IPS-15b (cell line): Measurements from ENCODE around the gene FXYD7.
"Not testable (repeated sequence)": the region's sequence is repeated elsewhere in the genome, so short reads cannot be mapped to it uniquely, and the experiment has no call there.

Experiments used
- H3K27me3 ChIP-seq: one replicate; pipeline ENCODE4 v1.6.1; 2013; ENCODE audit warnings: low read length; ENCODE audit not compliant: control insufficient read depth, insufficient read depth
- H3K36me3 ChIP-seq: one replicate; pipeline ENCODE4 v1.6.1; 2013; ENCODE audit warnings: low read length; ENCODE audit not compliant: control insufficient read depth, insufficient read depth
- H3K4me1 ChIP-seq: one replicate; pipeline ENCODE4 v1.6.1; 2013; ENCODE audit warnings: mild to moderate bottlenecking, low read length; ENCODE audit not compliant: control insufficient read depth, insufficient read depth
- H3K4me3 ChIP-seq: one replicate; pipeline ENCODE4 v1.5.1; 2013; ENCODE audit warnings: low read depth, low read length
- H3K9ac ChIP-seq: one replicate; pipeline ENCODE4 v1.6.1; 2013; ENCODE audit warnings: low read depth, mild to moderate bottlenecking, low read length
- H3K9me3 ChIP-seq: one replicate; pipeline ENCODE4 v1.6.1; 2013; ENCODE audit warnings: mild to moderate bottlenecking, low read length; ENCODE audit not compliant: control insufficient read depth, insufficient read depth

The FXYD7 gene

GRCh38 chr19:35124098-35125060 lies 18.7 kb upstream of the FXYD7 start:
- Histone ChIP-seq H3K4me1 (peaks cover 8% of the 10 kb centered on the region), H3K9ac (no peak overlapping the region), H3K4me3 (peak overlapping the region; percentile 47), H3K9me3 (no peaks in the 10 kb centered on the region), H3K27me3 (no peaks in the 10 kb centered on the region), H3K36me3 (no peaks in the 10 kb centered on the region)

GRCh38 chr19:35125270-35125717 lies 17.8 kb upstream of the FXYD7 start:
- no peaks in the 10 kb centered on the region for H3K36me3 ChIP-seq
- no peak overlapping the region for H3K4me3 ChIP-seq
- H3K27me3 ChIP-seq = no peaks in the 10 kb centered on the region
- peaks cover 6% of the 10 kb centered on the region for H3K4me1 ChIP-seq
- no peaks in the 10 kb centered on the region for H3K9me3 ChIP-seq
- H3K9ac ChIP-seq = no peak overlapping the region

GRCh38 chr19:35125749-35126623 lies 17.1 kb upstream of the FXYD7 start:
- Histone ChIP-seq H3K9ac (no peak overlapping the region), H3K9me3 (no peaks in the 10 kb centered on the region), H3K4me3 (no peak overlapping the region), H3K27me3 (no peaks in the 10 kb centered on the region), H3K36me3 (no peaks in the 10 kb centered on the region), H3K4me1 (peaks cover 6% of the 10 kb centered on the region)

GRCh38 chr19:35126624-35126959 lies 16.5 kb upstream of the FXYD7 start:
- peaks cover 6% of the 10 kb centered on the region for H3K4me1 ChIP-seq
- H3K9me3 ChIP-seq = no peaks in the 10 kb centered on the region

GRCh38 chr19:35127871-35128270 lies 15.2 kb upstream of the FXYD7 start:
- Histone ChIP-seq H3K4me3 (no peak overlapping the region), H3K36me3 (no peaks in the 10 kb centered on the region), H3K9ac (no peak overlapping the region), H3K9me3 (no peaks in the 10 kb centered on the region), H3K4me1 (peaks cover 6% of the 10 kb centered on the region), H3K27me3 (no peaks in the 10 kb centered on the region)

More at GRCh38 chr19:35126624-35126959, 16.5 kb upstream of the FXYD7 start:
- no peaks in the 10 kb centered on the region for H3K36me3 ChIP-seq
- no peak overlapping the region for H3K9ac ChIP-seq
- no peaks in the 10 kb centered on the region for H3K27me3 ChIP-seq
- no peak overlapping the region for H3K4me3 ChIP-seq

GRCh38 chr19:35128398-35129057 lies 14.5 kb upstream of the FXYD7 start:
- Histone ChIP-seq H3K4me3 (no peak overlapping the region), H3K9ac (no peak overlapping the region), H3K9me3 (no peaks in the 10 kb centered on the region), H3K4me1 (no peaks in the 10 kb centered on the region), H3K36me3 (no peaks in the 10 kb centered on the region), H3K27me3 (no peaks in the 10 kb centered on the region)

GRCh38 chr19:35129724-35130274 lies 13.3 kb upstream of the FXYD7 start:
- H3K4me3 ChIP-seq, H3K9ac ChIP-seq, H3K9me3 ChIP-seq, H3K4me1 ChIP-seq, H3K27me3 ChIP-seq, H3K36me3 ChIP-seq: not testable (repeated sequence)

- no peaks in the 10 kb centered on the region for H3K27me3 ChIP-seq
- H3K36me3 ChIP-seq = no peaks in the 10 kb centered on the region
- H3K9ac ChIP-seq = no peak overlapping the region
- no peak overlapping the region for H3K4me3 ChIP-seq
- peaks cover 7% of the 10 kb centered on the region for H3K4me1 ChIP-seq
- H3K9me3 ChIP-seq = no peaks in the 10 kb centered on the region
Observed at GRCh38 chr19:35130761-35131720, 12.0 kb upstream of the FXYD7 start.

GRCh38 chr19:35132254-35132653 lies 10.8 kb upstream of the FXYD7 start:
- Histone ChIP-seq H3K36me3 (no peaks in the 10 kb centered on the region), H3K4me1 (peaks cover 7% of the 10 kb centered on the region), H3K27me3 (no peaks in the 10 kb centered on the region), H3K9me3 (no peaks in the 10 kb centered on the region), H3K9ac (no peak overlapping the region), H3K4me3 (no peak overlapping the region)

- no peak overlapping the region for H3K4me3 ChIP-seq
- H3K27me3 ChIP-seq = no peaks in the 10 kb centered on the region
- H3K9ac ChIP-seq = no peak overlapping the region
- no peaks in the 10 kb centered on the region for H3K36me3 ChIP-seq
- peaks cover 8% of the 10 kb centered on the region for H3K4me1 ChIP-seq
- H3K9me3 ChIP-seq = no peaks in the 10 kb centered on the region
Observed at GRCh38 chr19:35133826-35134225, 9.2 kb upstream of the FXYD7 start.
